HG02884 (cell line): ENCODE measurements around the gene SLC26A9.

Source experiments
- ATAC-seq: cut with Tn5 transposase; IDR thresholded peaks from one replicate; pipeline ENCODE4 v1.9.1; 2021; ENCODE audit warnings: mild to moderate bottlenecking, moderate library complexity; ENCODE audit not compliant: unreplicated experiment

The SLC26A9 gene

DNA sequence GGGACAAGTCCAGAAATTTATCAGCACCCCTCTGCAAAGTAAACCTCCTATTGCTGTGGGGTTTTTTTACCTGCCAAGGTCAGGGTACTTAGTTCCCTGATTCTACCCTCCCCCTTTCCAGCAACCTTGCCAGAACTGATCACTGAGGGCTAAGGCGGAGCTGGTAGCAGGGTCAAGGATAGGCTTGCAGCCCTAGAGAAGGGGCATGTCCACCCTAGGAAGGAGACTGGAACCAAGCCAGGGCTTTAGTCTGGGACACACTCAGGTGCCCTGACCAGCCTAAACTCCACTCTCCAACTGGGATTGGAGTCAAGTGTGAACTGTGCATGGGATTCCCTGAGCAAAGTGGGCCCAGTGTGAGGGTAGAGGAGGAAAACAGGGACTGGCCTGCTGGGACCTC is 6.5 kb upstream of the SLC26A9 start:
- ATAC-seq, result no peak

DNA sequence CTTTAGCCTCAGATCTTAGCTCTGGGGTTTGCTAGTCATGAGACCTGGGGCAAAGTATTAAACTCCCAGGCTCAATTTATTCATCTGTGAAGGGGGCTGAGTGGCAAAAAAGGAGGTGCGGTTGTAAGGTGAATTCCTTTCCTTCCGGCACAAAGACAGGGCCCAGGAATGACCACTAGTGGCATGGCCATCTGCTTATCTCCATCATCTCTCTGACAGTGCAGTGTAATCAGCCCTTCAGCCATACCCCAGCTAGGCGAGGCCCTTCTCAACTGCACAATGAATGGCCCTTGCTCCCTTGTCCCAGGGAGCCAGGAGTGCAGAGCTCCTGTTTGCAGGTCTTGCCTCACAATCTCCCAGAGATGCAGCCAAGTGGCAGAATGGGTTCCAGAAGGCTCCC is 5.6 kb upstream of the SLC26A9 start:
- ATAC-seq, result no peak

DNA sequence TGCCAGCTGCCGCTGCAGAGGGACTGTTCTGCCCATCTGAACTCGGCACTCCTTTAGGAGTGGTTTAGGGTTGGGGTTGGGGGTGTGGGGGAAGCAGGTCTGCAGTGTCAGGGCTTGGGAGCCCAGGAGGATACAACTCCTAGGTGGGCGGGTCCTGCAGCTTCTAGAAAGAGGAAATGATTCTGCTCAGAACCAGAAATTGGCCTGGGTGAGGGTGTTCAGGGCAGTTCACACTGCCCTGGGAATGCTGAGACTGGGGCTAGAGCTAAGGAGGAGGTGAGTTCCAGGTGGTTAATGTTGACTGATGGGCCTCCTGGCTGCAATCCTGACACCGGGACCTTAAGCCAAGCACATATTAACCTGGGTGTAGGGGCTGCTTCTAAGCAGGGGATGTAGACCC is 4.8 kb upstream of the SLC26A9 start:
- ATAC-seq, result no peak

DNA sequence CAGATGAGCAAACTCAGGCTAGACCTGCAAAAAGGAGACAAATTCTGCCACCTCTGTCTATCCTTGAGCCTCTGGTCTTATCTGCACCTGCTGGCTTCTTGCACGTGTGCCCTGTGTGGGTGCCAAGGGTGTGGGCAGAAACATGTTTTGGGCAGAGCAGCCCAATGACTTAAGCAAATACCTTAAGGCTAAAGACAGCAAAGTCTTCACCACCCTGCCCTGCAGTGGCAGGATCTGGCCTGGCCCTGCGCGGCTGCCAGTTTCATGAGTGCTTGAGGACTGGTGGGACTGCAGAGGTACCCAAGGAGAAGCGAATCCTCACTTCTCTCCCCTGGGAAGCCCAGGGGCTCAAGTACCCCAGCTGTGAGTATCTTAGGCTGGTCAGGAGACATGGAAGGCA is 3.8 kb upstream of the SLC26A9 start:
- ATAC-seq, result no peak

DNA sequence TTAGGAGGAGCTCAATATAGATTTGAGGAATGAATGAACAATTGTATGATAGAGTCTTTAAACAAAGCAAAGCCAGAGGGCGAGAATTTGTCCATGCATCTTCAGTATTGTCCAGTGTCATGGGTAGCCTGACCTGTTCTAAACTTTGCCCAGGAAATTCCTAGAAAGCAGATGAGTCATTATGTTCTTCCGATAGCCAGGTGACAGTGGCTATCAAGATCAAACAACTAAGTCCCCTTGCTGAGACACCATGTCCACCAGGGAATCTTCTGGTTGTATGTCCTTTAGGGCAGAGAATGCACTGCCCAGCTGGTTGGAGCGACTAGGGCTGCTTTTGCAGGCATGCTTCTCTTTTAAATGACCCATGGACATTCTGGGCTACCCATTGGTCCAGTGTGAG is 1.8 kb upstream of the SLC26A9 start:
- ATAC-seq, result no peak

DNA sequence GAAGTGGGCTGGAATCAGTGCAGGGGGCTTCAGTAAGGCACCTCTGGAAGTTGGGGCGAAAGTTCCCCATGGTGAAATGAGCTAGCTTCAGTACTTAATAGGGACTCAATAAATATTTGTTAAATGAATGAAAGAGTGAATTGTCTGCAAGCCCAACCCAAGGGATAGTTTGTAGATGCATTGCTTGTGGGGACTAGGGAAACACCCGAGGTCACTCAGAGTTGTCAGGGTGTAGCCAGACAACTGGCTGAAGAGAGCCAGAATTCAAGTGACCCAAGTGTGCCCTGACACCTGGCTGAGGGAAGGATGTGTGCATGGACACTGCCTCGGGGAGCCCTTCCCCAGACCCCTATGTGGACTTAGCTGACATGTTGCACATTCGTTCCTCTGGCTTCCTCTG is 1.3 kb upstream of the SLC26A9 start:
- no peak for ATAC-seq

DNA sequence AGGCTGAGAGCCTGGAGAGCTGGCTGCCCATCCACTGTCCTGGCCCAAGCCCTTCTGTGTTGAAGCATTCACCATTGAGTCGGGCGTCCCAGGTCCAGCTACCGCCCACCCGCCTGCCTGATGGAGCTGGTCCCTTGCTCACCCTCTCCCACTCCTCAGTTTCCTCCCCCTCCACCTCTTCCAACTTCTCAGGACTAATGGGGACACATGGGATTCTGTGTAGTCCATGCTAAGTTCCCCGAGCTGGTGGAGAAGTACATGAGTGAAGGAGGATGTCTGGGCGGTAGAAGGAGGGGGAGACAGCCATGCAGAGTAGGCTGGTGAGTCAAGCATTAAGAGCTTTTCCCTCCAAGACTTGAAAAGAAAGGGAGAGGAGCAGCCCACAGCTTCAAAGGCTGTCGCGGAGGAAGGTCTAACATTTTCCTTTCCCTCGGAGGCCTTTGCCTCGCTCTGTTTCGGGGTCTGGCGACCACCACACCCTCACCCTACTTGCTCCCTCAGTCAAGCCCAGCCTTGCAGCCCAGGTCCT is 561 bp downstream of the SLC26A9 start:
- ATAC-seq, result no peak

DNA sequence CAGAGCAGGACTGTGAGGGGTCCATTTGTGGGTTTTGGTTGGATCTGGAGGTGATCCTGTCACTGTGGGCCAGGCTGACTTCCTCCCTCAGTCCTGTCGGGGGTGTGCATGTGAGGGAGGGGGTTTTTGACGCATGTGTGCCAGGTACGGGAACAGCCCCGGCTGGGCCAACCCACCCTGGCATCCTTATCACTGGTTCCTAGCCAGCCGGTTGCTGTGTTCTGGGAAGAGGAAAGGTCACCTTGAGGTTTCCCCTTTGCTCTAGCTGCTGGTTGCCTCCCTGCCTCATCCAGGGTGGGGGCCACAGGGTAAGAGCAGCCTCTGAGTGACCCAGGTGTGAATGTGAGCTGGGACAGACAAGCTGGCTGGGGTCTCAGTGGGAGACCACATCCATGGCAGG is 2.5 kb downstream of the SLC26A9 start:
- no peak for ATAC-seq

DNA sequence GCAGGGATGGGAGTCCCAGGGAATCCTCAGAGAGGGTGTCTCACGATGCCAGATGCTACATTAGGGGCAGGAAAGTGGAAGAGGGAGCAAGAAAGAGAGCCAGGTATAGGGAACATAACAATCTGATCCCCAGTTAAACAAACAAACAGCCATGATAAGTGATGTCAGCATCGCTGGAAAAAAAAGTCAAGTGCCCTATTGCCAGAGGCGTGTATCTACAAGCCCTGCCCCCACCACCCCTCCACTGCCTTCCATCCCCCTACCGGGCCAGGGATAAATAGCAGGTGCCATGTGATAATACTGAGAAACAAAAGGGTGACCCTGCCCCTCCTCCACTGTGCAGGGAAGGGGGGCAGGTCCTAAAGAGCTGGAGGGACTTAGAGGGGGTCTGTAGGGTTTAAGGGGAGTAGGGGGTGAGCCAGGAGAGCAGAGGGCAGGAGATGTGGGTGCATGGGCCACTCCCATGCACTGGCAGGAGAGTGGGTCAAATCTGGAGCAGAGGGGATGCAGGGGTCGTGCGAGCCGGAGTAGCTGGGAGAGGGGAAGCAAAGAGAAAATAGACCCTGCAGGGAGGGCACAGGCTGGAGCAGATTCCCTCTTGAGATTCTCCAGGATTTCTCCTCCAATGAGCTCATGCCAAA is 3.4 kb downstream of the SLC26A9 start:
- ATAC-seq, result no peak

DNA sequence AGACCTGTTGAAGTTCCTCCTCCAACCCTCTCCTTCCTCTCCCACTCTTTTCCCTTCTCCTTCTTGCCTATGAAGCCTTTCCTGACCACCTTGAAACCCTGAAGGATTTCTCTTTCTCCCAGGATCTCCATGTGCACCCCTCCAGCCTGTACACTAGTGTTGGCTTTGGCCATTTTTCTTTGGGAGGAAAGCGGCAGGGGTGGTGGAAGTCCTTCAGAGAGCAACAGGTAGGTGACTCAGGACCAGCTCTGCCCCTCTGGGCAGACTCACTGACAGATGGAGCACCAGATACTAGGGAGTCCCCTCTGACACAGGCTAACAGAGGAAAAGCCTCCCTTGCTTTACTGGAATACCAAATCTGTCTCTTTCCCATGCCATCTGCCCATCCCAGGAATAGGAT is 4.6 kb downstream of the SLC26A9 start:
- no peak for ATAC-seq

DNA sequence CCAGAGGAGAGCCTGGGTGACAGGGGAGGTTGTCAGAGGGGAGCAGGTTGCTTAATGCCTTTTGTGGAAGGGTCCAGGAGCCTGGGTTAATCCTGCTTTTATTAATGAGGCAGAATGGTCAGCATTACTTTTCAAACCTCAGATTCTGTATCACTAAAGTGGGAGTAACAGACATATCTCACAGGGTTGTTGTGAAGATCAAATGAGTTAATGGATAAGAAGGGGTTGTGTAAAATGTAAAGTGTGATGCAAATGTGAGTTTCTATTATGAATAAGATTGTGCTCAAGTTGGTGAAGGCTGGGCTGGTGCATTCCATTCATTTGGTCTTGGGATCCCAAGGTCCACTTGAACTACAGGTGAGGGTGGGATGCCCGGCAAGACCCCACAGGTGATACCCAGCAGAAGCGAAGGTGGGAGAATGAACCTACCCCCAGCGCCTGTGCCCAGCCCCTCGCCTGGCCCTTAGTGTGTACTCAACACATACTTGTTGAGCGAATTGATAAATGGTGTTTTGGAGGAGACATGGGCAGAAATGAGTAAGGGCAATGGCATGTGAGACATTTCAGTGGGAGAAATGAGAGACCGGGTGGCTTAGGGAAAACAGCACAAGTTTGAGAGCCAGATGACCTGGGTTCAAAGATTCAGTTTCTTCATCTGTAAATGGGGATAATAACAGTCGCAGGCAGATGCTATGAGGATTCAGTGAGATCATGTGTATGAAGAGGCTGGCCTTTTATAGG is 6.2 kb downstream of the SLC26A9 start:
- no peak for ATAC-seq

DNA sequence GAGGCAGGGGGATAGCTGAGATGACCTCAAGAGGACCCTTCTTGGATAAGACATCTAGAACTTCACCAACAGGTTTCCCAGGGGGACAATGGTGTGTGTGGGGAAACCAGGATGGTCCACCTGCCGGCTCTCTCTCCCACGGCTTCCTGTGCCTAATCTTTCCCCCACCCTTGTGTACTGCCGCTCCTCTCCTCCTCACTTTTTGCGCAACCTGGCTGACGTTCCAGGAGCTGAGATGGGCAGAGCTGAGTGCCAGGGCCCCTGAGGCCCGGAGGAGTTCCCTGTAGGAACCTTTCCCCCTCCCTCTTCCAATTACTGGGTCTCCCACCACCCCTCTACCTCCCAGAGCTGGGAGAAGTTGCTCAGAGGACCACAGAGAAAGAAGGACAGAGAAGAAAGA is 6.9 kb downstream of the SLC26A9 start:
- no peak for ATAC-seq

DNA sequence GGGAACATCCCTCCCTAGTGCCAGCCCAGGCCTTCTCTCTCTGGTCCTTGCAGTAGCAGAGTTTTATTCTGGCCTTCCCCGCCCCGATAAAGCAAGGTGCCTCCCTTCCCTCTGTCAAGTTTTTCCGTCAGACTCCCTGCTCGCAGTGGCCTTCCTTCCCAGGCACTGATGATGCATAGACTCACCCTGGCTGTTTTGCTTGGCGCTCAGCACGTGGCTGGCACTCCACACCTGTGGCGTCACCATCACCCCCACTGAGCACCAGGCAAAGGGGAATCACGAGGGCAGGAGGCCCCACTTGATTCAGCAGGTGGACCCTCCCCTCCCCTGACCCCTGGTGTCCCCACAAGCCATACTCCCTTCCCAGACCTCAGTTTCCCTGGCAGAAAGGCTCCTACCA is 7.4 kb downstream of the SLC26A9 start:
- ATAC-seq, result no peak

DNA sequence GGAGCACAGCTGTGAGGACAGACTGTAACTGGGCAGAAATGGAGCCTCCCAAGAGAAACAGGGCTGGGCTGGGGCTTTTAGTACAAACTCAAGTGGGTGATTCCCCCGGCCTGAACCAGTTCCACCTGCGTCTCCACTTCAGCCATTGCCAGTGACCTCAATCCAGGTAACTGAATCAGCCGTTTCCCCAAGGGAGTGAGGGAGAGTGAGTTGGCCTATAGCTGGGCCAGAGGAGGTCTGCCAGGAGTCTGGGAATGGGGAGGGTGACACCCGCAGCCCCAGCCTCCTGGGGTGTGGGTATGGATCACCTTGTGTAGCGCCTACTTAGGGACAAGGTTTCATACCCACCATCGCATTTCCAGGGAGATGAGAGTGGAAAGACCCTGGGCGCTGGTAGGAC is 8.5 kb downstream of the SLC26A9 start:
- ATAC-seq, result no peak

DNA sequence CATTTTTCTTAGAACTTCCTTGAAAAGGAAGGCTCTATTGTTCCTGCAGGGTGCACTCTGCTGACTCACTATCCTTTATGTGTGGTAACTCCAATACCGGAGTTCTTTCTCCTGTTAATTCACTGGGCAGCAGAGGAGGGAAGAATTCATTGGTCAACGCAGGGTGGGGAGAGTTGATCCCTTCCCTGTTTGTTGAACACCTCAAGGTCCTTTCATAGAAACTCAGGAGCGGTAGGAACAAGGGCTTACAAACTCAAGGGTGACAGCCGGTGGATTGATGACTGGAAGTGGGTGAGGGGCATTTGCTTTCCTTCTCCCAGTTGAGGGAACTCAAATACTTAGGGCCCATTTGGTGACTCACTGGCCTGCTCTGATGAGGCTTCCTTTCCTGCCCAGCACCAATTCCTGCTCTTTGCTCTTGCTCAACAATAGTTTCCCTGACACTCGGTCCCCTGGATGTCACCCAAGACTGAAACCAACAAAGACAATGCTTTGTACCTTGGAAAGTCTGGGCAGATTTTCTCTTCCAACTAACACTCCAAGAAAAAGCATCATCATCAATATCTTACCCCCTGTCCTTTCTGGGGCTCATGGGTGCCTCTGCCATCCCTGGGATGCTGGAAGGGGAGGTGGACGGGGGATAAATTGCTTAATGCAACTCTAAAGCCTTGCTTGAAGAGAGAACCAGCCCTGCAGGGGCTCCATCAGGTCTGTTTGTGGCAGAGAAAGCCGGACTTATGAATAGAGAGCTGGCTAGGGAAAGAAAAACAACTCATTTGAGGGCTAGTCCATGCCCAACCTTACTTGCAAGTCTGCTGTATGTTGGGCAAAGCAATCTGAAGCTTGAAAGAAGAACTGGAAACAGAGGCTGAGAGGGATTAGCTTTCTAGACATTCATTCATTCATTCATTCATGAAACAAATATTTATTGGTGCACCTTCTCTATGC is 9.3 kb downstream of the SLC26A9 start:
- ATAC-seq, result no peak

DNA sequence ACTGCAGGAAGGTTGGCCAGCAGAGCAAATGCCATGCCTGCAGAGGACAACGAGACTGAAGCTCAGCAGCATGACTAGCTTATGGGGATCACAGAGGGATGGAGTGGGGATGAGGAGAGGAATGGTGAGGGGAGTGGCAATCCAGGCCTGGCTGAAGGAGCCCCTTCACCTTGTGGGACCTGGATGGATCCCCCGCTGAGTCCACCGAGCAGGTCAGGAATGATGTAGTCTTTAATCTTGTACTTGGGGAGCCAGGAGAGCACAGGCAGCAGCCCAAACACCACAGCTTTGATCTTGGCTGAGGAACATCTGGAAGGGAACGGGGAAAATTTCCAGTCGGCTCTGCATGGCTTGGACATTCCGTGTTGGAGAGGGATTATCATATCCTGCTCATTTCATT is 10.5 kb downstream of the SLC26A9 start:
- ATAC-seq, result no peak

DNA sequence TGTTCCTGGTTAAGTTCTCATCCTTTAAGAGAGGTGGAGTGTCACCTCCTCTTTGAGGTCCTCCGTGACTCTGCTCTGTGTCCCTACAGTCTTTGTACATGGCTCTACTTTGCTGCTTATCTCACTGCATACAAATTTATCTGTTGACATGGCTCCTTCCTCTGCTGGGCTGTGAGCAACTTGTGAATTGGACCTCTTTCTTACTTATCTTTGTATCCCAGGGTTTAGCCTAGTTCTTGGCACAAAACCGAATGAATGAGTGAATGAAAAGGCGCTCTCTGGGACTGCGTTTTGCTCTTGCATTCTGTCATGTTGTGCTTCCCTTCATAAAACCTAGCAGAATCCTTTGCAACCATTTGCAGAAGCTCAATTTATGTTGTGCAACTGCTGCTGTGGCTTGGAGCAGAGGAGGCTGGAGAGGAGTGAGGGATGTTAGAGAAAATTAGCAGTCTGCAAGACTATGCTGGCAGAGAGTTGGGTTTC is 12.4 kb downstream of the SLC26A9 start:
- no peak for ATAC-seq

DNA sequence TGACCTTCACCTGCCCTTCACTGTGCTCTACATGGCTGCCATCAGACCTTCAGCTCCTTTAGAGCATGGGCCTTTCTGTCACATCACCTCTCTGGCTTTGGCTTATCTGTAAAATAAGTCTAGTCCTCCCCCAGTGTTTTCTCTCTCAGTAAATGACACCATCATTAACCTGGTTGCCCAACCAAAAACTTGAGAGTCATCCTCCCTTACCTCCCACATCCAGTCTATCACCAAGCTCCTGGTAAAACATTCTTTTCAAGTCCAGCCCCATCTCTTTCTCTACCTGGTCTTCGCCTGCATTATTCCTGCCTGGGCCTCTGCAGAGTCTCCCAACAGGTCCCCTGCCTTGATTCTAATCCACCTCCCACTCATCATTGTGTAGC is 13.1 kb downstream of the SLC26A9 start:
- ATAC-seq, result no peak

DNA sequence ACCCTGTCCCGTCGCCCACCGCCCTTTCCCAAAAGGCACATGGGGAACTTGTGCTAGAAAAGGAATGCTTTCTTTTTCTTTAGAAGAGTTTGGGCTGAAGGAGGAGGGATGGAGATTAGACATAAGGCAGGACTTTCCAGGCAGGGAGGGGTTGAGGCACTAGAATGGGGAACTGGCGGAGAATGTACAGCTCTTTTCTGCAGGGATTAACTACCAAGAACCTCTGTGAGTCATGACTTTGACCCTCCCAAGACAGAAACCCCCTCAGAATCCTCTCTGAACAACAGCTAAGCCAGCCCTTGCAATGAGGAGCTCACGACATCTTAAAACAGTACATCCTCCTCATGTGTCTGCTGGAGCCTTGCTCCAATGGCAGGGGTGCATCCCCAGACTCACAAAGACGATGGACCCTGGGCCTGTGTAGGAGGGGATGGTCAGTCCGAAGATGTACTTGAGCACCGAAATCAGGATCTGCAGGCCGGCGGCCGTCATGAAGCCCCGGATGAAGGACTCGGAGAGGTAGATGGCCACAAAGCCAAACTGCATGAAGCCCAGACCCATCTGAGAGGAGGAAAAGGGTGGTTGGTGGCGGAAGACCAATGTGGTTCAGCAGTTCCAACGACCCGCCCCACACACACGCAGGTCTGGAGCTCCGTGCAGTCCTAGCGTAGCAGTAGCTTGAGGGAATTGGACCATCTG is 13.6 kb downstream of the SLC26A9 start:
- ATAC-seq, result no peak

DNA sequence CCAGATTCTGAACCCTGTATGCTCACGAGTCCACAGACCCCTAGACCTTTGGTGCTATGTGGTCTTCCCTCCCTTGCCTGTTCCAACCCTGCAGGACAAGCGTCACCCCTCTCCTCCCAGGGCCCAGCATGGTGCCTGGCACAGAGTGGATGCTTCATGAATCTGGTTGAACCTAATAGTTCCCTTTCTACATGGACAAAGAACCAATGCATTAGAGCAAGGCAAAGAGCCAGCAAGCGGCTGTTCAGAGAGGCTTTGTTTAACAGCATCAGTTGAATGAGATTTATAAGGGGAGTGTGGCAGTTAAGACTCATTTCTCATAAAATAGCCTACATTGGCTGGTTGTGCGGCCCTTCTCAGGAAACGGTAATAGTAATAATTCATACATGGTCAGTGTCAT is 14.9 kb downstream of the SLC26A9 start:
- no peak for ATAC-seq

DNA sequence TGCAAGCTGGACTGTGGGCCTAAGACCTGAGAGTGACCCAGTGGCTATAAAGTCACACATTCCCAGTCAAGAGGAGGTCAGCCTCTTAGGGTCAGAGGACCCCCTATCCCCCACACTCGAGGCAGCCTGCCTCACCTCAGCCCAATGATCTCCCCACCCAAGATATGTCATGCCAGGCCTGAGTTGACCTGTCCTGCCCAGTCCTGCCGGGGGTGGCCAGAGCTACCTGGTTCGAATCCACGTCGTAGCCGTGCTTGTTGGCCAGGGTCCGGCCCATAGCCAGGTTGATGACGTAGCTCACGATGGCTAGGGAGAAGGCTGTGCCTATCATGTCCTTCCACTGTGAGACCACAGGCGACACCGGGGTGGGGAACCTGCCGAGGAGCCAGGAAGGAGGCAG is 15.6 kb downstream of the SLC26A9 start:
- ATAC-seq, result no peak
